ENCODE measurements around the gene FGF9.

DNA sequence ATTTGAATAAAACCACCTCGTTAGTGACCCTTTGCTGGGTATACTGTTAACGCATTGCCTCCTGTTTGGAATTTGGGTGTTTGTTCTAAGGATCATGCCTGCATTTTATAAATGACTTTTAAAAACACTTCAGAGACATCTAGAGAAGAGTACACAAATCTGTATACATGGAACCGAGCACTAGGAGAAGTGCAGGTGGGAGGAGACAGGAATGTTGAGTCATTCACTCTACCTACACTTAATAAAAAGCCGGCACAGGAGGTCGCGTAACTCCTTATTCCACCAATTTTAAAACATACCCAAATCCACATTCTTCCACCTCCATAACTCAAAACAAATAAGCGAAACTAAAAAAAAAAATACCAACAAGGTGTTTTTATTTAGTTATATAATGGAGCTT is 48.6 kb downstream of the FGF9 start:
- TF ChIP-seq PKNOX1 (IDR thresholded peaks at IDR 0.05) (no peak), FOXM1 (IDR thresholded peaks at IDR 0.05; ENCODE audit: borderline replicate concordance) (no peak), LEF1 (IDR thresholded peaks at IDR 0.05; ENCODE audit: borderline replicate concordance) (no peak), SUZ12 (IDR thresholded peaks at IDR 0.05) (no peak), NFRKB (IDR thresholded peaks at IDR 0.05) (no peak), SP1 (IDR thresholded peaks at IDR 0.05) (no peak), CTBP1 (IDR thresholded peaks at IDR 0.05; ENCODE audit: borderline replicate concordance) (no peak), BHLHE40 (IDR thresholded peaks at IDR 0.05; ENCODE audit: borderline replicate concordance) (no peak), ARNT (IDR thresholded peaks at IDR 0.05) (no peak), ZNF384 (IDR thresholded peaks at IDR 0.05) (no peak), HDGF (IDR thresholded peaks at IDR 0.05; ENCODE audit: borderline replicate concordance) (no peak), FOXA1 (IDR thresholded peaks at IDR 0.05) (no peak), L3MBTL2 (conservative IDR thresholded peaks at IDR 0.05) (no peak)
